Measurements from ENCODE around the gene ATXN1. TPM values are rescaled to one million over a fixed set of nuclear protein-coding genes. Genes with fewer than 3 reads are reported as not detected.

Gene ATXN1
- total and polyA plus RNA-seq, 2 of the 13 experiments (the other 11 are each of a cell fraction or from before 2014, with no cell fraction given), result 20.7 to 39.5 TPM

DNA sequence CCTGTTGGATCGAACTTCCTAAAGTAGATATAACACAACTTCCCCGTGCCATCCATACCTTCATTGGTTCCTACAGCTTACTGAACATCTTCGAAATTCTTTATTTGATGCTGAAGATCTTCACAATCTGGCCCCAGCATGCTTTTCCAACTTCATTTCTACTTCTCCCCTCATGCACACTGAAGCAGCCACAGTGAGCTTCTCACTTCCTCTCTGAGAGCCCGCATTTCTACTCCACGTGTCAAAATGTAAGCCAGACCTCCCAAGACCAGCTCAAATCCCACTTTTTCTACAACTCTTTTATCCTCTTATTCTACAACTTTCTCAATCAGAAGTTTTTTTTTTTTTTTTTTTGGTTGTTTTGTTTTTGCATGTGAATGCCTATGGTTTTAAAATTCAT is 268.1 kb downstream of the ATXN1 start (continued):
- TF ChIP-seq ZKSCAN5 (CRISPR knock-in tag; IDR thresholded peaks at IDR 0.05), result no peak

GRCh38 chr6:16491666-16492313 is 269.5 kb downstream of the ATXN1 start:
- peaks cover 21% of the 10 kb centered on the region for H3K4me1 ChIP-seq (ENCODE audit: insufficient read depth, low read length)
- peak; percentile 90 for DNase-seq (ENCODE audit: low spot score)
- TF ChIP-seq PRPF4 (IDR thresholded peaks at IDR 0.05; ENCODE audit: low read depth, low read length, poor library complexity, severe bottlenecking) (no peak), CCDC6 (CRISPR knock-in tag; IDR thresholded peaks at IDR 0.05) (no peak), ZNF878 (CRISPR knock-in tag; IDR thresholded peaks at IDR 0.05) (no peak), ZNF441 (CRISPR knock-in tag; IDR thresholded peaks at IDR 0.05; ENCODE audit: borderline replicate concordance) (no peak; the same call in 1 of the 2 replicates), SAP130 (CRISPR knock-in tag; IDR thresholded peaks at IDR 0.05; ENCODE audit: low read depth) (0 out of 2 replicates have a peak, but pooled peaks have one; percentile 9), ETS1 (CRISPR knock-in tag; IDR thresholded peaks at IDR 0.05) (no peak), POLR2A (IDR thresholded peaks at IDR 0.05; ENCODE audit: insufficient read depth in 1 of 2, low read depth in 2 of 2, low read length in 2 of 2) (no peak), YY1 (IDR thresholded peaks at IDR 0.05; ENCODE audit: insufficient read depth, insufficient replicate concordance, low read depth, low read length) (no peak), ZNF703 (CRISPR knock-in tag; IDR thresholded peaks at IDR 0.05; ENCODE audit: borderline replicate concordance) (no peak), TSC22D2 (CRISPR knock-in tag; IDR thresholded peaks at IDR 0.05; ENCODE audit: borderline replicate concordance) (no peak), SOX13 (IDR thresholded peaks at IDR 0.05) (peak; percentile 90), SOX13 (CRISPR knock-in tag; conservative IDR thresholded peaks at IDR 0.05 in 1 of 2, IDR thresholded peaks at IDR 0.05 in 1 of 2) (peak in 1 of 2 experiments; percentile 97; a peak in 2 of 4 replicates), WIZ (CRISPR knock-in tag; IDR thresholded peaks at IDR 0.05) (no peak), ZNF501 (CRISPR knock-in tag; IDR thresholded peaks at IDR 0.05) (no peak), ZNF354B (CRISPR knock-in tag; IDR thresholded peaks at IDR 0.05) (no peak), MEIS2 (CRISPR knock-in tag; IDR thresholded peaks at IDR 0.05) (no peak), BHLHE40 (IDR thresholded peaks at IDR 0.05; ENCODE audit: low read length) (no peak), ZNF577 (CRISPR knock-in tag; IDR thresholded peaks at IDR 0.05; ENCODE audit: borderline replicate concordance, low read depth) (no peak), XRCC5 (optimal IDR thresholded peaks at IDR 0.05; ENCODE audit: low read length) (no peak), TAF1 (CRISPR knock-in tag; IDR thresholded peaks at IDR 0.05) (no peak), ZNF879 (CRISPR knock-in tag; IDR thresholded peaks at IDR 0.05) (no peak), ZNF773 (CRISPR knock-in tag; IDR thresholded peaks at IDR 0.05; ENCODE audit: borderline replicate concordance) (no peak)
- TF ChIP-seq, protein P1, sequence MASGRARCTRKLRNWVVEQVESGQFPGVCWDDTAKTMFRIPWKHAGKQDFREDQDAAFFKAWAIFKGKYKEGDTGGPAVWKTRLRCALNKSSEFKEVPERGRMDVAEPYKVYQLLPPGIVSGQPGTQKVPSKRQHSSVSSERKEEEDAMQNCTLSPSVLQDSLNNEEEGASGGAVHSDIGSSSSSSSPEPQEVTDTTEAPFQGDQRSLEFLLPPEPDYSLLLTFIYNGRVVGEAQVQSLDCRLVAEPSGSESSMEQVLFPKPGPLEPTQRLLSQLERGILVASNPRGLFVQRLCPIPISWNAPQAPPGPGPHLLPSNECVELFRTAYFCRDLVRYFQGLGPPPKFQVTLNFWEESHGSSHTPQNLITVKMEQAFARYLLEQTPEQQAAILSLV (CRISPR knock-in tag; IDR thresholded peaks at IDR 0.05; ENCODE audit: borderline replicate concordance), result no peak

More at GRCh38 chr6:16491666-16492313, 269.5 kb downstream of the ATXN1 start:
- no peaks in the 10 kb centered on the region for H3K27me3 ChIP-seq (ENCODE audit: control insufficient read depth in 1 of 2, insufficient read depth in 2 of 2, low read length in 2 of 2)
- peak; percentile 77 for FAIRE-seq
- no peak overlapping the region for H2AFZ ChIP-seq (ENCODE audit: low read length)
- WGBS (ENCODE audit: low lambda C conversion rate), result 70% methylated on average over 5 of the region's 5 CpGs
- intact Hi-C loops (cut with micrococcal nuclease; ENCODE audit: unreplicated experiment) (loop anchor here (10.0 kb wide), 1 partner anchor 157 kb away; no protein-coding TSS in a partner anchor), in situ Hi-C loops (cut with HindIII; ENCODE audit: extremely low pct_ligation_motif_present, low pct_unique_long_range_greater_than_20kb) (no loop called here)
- no TSS peak for BruUV-seq (replicated peaks)
- no peaks in the 10 kb centered on the region for H3K79me2 ChIP-seq (ENCODE audit: insufficient read depth, low read length)
- ChIA-PET CTCF (ENCODE audit: low intra/inter-chr PET ratio, low total read pairs) (no interaction called here), POLR2A (no interaction called here)
- no peaks in the 10 kb centered on the region for H3K9me3 ChIP-seq (ENCODE audit: low read length)
- no peaks in the 10 kb centered on the region for H4K20me1 ChIP-seq (ENCODE audit: insufficient read depth, low read length)
- H3K27ac ChIP-seq (ENCODE audit: extremely low read length, insufficient read depth, low read length), result peak overlapping the region; percentile 63
- no peaks in the 10 kb centered on the region for H3K36me3 ChIP-seq (replicated peaks in 1 of 2; ENCODE audit: control insufficient read depth in 1 of 2, insufficient read depth in 2 of 2, low read length in 2 of 2)
- no peak overlapping the region for H3K9ac ChIP-seq (ENCODE audit: insufficient read depth, low read depth, low read length)
- no peak overlapping the region for H3K4me3 ChIP-seq (replicated peaks in 1 of 3; ENCODE audit: insufficient read depth in 1 of 3, low read depth in 2 of 3, low read length in 3 of 3)
- H3K4me2 ChIP-seq (ENCODE audit: low read depth, low read length), result peak overlapping the region; percentile 19
- ATAC-seq, result peak; percentile 85
